GM21576 (cell line): ENCODE results near the gene DCHS1.

ENCODE experiments used
- ATAC-seq: cut with Tn5 transposase; IDR thresholded peaks from one replicate; pipeline ENCODE4 v1.9.1; 2021; ENCODE audit warnings: mild to moderate bottlenecking, moderate library complexity; ENCODE audit not compliant: unreplicated experiment

Gene DCHS1

GRCh38 chr11:6615046-6615445 lies 40.6 kb downstream of the DCHS1 start:
- no peak for ATAC-seq

- ATAC-seq: no peak
These were observed 41.2 kb downstream of the DCHS1 start for GRCh38 chr11:6614446-6614845.

DNA sequence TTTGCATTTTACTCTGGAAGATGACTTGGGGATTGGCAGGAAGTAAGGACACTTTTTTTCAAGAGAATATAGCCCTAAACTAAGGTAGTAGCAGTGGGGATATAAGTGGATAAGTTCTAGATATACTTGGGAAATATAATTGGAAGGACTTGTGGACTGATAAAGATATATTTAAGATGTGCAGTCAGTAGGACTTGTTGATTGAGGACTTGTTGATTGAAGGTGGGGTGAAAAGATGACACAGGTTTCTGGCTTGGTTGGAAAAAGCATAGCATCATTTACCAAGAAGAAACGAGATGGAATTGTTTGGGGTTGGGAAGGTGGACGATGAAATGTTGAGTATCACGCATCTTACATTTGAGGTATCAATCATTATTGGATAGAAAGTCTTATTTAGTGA lies 42.1 kb downstream of the DCHS1 start:
- ATAC-seq: no peak

DNA sequence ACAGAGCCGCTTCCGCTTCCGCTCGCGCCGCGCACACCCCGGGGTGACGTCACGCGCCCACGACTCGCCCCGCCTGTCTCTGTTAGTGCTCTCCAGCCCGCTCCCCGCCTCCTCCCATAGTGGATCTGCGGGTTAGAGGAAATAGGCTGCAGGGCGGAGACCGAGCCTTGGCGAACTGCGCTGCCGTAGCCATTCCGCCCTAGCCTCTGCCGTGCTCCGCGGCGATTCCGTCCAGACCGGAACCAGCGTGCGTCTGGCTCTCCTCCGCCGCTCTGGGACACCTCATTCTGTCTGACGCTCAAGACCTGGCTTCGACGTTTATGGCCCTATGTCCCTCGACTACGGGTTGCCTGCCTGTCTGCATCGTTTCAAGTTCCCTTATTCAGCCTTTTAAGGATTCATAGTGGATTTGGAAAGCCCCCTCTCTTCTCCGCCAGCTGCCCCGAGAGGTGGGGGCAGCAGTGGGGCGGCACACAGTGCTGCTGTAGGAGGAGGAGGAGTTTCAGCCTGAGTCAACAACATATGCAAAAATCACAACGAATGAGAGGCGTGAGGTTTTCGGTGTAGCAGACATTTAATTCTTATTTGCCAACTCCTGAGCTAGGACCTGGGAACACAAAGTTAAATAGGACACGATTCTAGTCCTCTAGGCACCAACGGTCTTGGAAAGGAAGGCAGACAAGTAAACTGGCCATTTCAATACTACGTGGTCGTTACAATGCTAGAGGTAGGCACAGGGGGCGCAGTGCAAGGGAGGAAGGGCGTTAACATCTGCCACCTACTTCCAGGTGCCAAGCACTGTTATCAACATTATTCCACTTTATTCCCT lies 43.2 kb downstream of the DCHS1 start, which contains the start of gene TAF10:
TAF10 (minus strand) TSS at position 4 of the 829 bp plus-strand sequence. CDS start 27 bp downstream, outside the sequence.
- ATAC-seq: peak; percentile 87

DNA sequence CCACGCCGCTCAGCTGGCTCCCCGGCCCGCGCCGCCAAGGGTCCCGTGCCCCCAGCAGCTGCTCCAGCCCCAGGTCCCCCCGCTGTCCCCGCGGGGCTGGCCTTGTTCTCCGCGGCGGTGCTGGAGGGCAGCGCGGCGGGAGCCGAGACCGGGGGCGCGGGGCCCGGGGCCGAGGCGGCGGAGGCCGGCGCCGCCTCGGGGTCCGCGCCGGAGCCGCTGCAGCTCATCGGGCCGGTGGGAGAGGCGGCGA lies 43.7 kb downstream of the DCHS1 start:
- ATAC-seq: peak; percentile 1

DNA sequence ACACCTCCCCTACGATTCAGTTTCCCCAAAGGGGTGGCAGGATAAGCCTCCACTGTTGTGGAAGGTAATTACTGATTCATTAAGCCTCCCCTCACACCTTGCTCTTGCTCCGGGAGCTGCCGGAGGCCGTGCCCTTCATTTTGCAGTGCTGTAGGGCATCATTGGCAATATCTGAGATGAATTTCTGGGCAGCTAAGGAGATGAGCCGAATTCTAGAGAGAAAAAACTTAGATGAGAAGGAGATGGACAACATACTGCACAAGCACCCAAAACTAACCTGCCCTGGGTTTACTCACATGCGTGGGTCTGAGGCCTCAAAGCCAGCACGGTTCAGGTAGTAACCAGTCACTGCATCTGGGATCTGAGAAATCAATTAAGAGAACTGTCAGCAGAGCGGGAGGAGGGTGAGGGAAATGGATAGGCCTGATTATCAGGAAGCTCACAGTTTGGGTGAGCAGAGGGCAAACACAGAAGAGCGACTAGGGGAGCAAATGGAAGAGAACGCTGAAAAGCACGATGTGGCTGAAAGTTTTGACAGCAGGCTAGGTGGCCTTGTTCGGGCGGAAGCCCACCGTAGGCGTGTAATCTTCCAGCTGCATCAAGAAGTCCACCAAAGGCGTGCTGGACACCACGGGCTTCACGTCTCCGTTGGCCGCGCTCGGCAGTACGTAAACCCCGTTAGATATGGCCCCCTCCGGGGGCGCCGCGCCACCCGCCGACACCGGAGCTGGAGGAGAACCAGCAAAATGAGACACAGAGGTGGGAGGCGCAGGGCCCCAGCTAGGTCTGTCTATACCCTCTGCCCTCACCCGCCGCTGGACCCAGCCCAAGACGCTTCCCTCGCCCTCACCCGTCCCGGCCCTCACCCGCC lies 44.3 kb downstream of the DCHS1 start:
- no peak for ATAC-seq

DNA sequence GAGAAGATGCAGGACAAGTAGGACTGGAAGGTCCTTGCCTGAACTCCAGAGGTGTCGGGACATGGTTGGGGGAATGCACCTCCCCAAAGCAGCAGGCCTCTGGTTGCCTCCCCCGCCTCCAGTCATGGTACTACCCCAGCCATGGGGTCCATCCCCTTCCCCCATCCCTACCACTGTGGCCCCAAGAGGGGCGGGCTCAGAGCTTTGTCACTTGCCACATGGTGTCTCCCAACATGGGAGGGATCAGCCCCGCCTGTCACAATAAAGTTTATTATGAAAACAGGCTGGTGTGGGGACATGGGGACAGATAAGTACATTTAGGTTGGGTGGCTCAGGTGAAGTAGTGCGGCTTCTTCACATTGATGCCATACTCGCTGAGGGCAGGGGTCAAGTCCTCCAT lies 45.0 kb downstream of the DCHS1 start:
- ATAC-seq: no peak

GRCh38 chr11:6609502-6610015 lies 46.0 kb downstream of the DCHS1 start:
- no peak for ATAC-seq

- ATAC-seq: no peak
These were observed 46.7 kb downstream of the DCHS1 start for GRCh38 chr11:6608726-6609501.

GRCh38 chr11:6608011-6608410 lies 47.6 kb downstream of the DCHS1 start:
- ATAC-seq: no peak

GRCh38 chr11:6607190-6607795 lies 48.3 kb downstream of the DCHS1 start:
- ATAC-seq: no peak

- ATAC-seq: peak; percentile 49
These were observed 49.0 kb downstream of the DCHS1 start for GRCh38 chr11:6606471-6607189.

DNA sequence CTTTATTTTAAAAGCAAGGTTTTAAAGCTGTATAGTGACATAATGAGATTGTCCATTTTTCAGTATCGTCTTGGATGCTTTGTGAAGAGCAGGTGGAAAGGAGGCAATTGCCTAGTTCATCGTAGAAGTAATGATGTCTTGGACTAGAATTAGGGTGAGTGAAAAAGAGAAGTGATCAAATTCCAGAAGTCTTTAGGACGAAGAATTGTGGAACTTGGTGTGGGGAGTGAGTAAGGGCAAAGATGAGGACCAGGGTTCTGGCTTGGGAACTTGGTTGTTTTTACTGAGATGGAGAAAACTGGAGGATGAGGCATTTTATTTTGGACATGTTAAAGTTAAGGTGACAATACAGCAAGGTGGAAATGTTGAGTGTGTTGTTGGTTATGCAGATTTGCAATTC lies 50.8 kb downstream of the DCHS1 start:
- no peak for ATAC-seq

GRCh38 chr11:6604081-6604626 lies 51.5 kb downstream of the DCHS1 start:
- ATAC-seq: peak; percentile 51

DNA sequence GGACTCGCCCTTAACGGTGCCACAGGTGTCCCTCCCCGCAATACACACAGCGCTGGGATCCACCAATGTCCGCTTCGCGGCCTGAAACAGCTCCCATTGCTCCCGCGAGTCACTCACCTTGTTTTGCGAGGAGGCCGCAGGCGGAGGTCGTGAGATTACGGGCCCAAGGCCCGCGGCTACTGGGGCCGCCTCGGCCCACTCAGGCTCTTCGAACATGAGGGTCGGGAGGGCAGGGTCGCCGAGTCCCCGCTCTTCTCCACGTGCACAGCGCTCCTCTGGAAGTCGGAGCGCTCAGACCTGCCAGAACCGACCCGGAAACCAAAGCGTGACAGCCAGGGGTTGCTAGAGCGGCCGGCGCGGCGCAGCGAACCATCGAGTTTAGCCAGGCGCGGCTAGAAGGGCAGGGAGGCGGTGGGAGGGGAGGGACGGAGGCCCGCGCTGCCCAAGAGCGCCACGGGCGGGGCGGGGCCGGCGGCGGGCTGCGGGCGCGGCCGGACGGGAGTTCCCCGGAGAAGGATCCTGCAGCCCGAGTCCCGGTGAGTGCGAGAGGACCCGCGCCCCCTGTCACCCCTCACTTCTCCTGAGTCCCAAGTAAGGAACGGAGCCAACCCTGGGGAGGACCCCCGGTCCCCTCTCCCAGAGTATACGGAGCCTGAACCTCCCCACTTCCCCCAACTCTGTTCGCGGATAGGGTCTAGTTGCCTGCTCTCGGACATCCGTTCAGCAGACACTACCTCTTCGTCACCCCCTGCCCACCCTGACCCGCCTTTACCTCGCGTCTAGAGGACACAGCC lies 52.1 kb downstream of the DCHS1 start, which contains the start of the genes ILK and RRP8:
ILK (plus strand) TSS at position 488 of the 794 bp plus-strand sequence. CDS start 498 bp downstream, outside the sequence.
RRP8 (minus strand) TSS at position 330 of the 794 bp plus-strand sequence; CDS start at position 216, 114 bp downstream.
- ATAC-seq: peak; percentile 64

DNA sequence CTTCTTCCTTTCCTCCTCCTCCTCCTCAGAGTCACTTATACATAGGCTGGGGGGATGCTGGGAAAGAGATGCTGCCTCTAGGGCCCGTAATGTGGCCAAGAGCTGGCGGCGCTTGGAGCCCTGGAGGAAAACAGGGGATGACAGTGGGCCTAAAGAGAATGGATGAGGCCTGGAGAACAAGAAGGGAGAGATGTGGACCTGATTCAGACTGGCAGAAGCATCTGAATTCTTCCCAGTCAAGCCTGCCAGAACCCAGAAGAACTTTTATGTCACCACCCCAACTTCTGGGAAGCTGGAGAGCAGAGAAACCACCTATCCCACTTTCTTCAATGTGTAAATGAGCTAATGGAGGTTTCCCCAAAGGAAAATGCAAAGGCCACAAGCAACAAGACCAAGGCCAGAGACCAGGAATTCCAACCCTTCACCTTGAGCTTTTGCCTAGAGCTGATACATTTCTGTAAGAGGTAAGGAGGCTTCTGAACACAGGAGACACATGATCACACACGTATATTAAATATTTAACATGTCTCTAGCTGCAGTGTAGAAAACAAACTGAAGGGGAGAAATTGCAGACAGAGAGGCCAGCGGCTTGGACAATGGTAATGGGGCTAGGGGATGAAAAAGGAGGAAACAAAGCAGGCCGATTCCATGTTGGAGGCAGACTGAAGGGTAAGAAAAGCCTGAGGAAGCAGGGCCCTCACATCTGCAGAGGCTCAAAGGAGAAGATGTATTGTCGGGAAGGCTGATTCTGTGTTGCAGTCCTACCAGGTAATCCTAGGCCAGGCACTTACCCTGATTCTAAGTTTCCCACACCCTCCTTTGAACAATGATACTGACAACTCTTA lies 53.3 kb downstream of the DCHS1 start:
- ATAC-seq: no peak

DNA sequence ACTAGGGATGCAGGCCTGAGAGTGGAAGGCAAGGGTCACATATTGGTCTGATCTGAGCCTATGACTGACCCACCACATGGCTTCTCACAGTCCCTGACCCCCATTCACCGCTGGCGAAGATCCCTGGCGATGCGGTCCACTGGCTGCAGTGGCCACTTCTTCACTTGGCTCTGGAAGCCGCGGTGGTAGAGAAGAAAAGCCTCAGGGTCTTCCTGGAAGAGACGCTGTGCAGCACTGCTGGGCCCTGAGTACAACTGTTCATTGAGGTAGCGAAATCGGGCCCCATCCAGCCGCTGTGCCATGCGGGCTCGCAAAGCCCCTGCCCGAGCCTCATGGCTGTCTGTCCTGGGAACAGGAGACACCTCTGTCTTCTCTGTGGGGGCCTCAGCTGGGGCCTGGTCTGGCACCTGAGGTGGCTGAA lies 54.6 kb downstream of the DCHS1 start:
- no peak for ATAC-seq
